Spinal cord (tissue), 10 donors: ENCODE data around the gene AFTPH. TPM values are rescaled to one million over a fixed set of nuclear protein-coding genes. Genes with fewer than 3 reads are reported as not detected.

Experiments used
- DNase-seq, 6 donors: peaks; one replicate each; pipeline versions ENCODE4 v3.0.0 to v3.0.0-alpha.2; 2013 to 2015; ENCODE audit warnings: low spot score in 6 of 6, low read depth in 4 of 6
- H3K27ac ChIP-seq: one replicate; pipeline ENCODE4 v1.5.1; 2013; ENCODE audit warnings: low read depth, low read length, control low read depth
- H3K27me3 ChIP-seq: one replicate; pipeline ENCODE4 v1.6.1; 2013; ENCODE audit warnings: low read length; ENCODE audit not compliant: control insufficient read depth, insufficient read depth
- H3K36me3 ChIP-seq: one replicate; pipeline ENCODE4 v1.6.1; 2013; ENCODE audit warnings: low read length; ENCODE audit not compliant: control insufficient read depth, insufficient read depth
- H3K4me1 ChIP-seq: one replicate; pipeline ENCODE4 v1.6.1; 2013; ENCODE audit warnings: low read length; ENCODE audit not compliant: control insufficient read depth, insufficient read depth
- H3K4me3 ChIP-seq: one replicate; pipeline ENCODE4 v1.5.1; 2013; ENCODE audit warnings: low read depth, low read length, control low read depth
- H3K9me3 ChIP-seq: one replicate; pipeline ENCODE4 v1.6.1; 2013; ENCODE audit warnings: low read length; ENCODE audit not compliant: control insufficient read depth, insufficient read depth
- WGBS: methylation state at CpG from one replicate; pipeline ENCODE4 v1.1.5; 2013; ENCODE audit warnings: missing lambda C conversion rate; ENCODE audit not compliant: insufficient coverage; 5-methylcytosine and 5-hydroxymethylcytosine counted together
- polyA plus RNA-seq, 2 donors: library from polyadenylated mRNA; unstranded; fragments of 120-200 nt; gene quantifications; one replicate each; pipeline ENCODE4 v1.2.1, GENCODE V29; 2013; ENCODE audit not compliant: insufficient read length in 2 of 2
- total RNA-seq, 2 donors: library from RNA; depleted of rRNA in 1 of 2; stranded (reverse); fragments of 120-200 nt in 1 of 2; fragments of >200 nt in 1 of 2; gene quantifications; one replicate each; pipeline versions ENCODE4 v1.2.3 to v1.2.4, GENCODE V29; 2013 to 2014
- donor health status: healthy.

The AFTPH gene
- total and polyA plus RNA-seq, 4 donors = 38.0 to 63.6 (median 50.6) TPM

DNA sequence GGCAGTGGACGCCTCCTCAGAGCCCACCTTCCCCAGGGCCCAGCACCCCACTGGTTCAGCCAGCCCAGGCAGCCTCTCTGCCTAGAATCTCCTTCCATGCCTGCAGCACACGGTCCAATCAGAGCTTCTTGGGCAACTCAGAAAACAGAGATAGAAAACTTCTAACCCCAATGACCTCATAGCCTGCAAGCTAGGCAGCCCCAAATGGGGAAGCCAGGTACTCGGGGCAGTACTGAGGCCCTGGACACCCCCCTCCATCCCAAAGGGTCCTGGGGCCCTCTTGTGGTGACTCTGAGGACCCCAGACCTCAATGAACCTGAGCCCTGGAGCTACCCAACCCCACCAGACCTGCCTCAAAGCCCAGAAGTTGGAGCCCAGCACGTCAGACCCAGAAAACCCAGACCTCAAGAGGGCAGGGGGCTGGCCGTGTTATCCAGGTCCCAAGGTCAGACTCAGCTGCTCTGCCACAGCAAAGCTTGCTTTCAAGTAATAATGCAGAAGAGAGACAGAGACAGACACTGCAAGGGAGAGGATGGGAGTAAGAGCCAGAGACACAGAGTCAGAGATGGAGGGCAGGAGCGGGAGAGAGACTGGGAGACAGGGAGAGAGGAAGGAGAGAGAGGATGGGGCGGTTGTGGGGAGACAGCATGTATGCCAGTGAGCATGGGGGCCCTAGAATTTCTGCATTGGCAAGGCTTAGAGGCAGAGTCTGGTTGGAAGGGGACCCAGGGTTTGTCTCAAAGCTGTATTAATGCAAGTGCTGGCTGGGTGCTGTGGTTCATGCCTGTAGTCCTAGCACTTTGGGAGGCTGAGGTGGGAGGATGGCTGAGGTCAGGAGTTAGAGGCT is 101.4 kb downstream of the AFTPH start:
- H3K36me3 ChIP-seq = no peaks in the 10 kb centered on the region
- H3K4me1 ChIP-seq = peaks cover 49% of the 10 kb centered on the region
- no peak overlapping the region for H3K4me3 ChIP-seq
- H3K9me3 ChIP-seq = no peaks in the 10 kb centered on the region
- H3K27ac ChIP-seq = no peak overlapping the region
- H3K27me3 ChIP-seq = no peaks in the 10 kb centered on the region
- no peak for DNase-seq
- WGBS = 92% methylated on average over 7 of the region's 7 CpGs

DNA sequence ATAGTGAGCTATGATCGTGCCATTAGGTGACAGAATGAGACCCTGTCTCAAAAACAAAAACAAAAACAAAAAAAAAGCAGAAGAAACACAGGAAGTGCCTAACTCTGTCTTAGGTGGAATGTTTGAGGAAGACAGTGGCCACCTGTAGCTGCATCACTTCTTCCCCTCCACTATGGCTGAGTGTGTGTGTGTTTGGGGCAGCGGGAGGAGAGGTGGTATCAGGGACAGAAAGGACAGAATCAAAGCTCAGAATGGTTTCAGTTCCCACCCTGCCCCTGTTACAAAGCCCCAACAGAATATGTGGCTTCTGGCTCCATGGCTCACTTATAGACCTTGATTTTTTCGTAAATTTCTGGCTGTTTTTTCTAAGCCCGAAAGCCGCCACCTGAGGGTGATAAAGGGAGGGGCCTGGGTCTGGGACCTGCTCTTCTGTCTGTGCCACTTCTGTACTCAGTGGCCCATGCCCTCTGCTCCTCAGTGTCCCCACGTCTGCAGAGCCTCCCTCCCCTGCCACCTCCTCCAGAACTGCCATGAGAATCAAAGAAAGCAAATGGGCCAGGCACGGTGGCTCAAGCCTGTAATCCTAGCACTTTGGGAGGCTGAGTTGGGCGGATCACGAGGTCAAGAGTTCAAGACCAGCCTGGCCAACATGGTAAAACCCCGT is 102.2 kb downstream of the AFTPH start:
- 75% methylated on average over 2 of the region's 10 CpGs for WGBS
- peaks cover 49% of the 10 kb centered on the region for H3K4me1 ChIP-seq
- peaks cover 6% of the 10 kb centered on the region for H3K36me3 ChIP-seq
- no peaks in the 10 kb centered on the region for H3K27me3 ChIP-seq
- no peak for DNase-seq
- no peak overlapping the region for H3K4me3 ChIP-seq
- H3K9me3 ChIP-seq = no peaks in the 10 kb centered on the region
- H3K27ac ChIP-seq = no peak overlapping the region

DNA sequence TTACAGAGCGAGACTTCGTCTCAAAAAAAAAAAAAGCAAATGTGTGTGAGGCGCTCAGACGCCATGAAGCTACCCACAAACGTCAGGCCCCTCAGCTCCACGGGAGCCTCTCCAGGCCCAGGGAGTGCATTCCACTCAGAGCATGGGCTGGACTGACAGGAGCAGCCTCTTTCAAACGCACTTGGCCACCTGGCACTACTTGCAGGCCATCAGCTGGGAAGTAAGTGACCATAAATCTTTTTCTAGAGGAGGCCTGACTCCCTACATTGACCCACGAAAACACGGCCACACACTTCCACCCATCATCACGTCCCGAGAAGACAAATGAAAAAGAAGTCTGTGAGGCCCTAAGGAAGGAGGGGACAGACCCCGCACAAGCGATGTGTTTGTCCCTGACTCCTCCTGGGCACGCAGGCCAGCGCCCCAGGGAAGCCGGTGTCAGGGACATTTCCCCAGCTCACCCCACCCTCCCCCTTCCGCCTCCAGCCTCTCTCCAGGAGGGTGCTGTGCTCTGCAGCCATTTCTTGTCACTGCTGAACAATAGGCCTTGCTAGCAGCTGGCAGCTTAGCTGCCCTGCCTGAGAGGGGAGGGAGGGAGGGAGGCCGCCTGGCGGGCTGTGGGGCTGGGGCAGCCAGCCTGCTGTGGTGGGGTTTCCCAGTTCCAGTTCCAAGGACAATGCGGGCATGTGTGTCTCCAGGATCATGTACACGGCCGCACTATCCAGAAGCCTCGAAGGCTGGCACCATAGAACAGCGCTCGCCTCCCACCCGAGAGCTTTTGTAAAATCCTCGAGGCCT is 103.0 kb downstream of the AFTPH start:
- H3K4me3 ChIP-seq = no peak overlapping the region
- H3K9me3 ChIP-seq = no peaks in the 10 kb centered on the region
- peak overlapping the region; percentile 58 for H3K27ac ChIP-seq

DNA sequence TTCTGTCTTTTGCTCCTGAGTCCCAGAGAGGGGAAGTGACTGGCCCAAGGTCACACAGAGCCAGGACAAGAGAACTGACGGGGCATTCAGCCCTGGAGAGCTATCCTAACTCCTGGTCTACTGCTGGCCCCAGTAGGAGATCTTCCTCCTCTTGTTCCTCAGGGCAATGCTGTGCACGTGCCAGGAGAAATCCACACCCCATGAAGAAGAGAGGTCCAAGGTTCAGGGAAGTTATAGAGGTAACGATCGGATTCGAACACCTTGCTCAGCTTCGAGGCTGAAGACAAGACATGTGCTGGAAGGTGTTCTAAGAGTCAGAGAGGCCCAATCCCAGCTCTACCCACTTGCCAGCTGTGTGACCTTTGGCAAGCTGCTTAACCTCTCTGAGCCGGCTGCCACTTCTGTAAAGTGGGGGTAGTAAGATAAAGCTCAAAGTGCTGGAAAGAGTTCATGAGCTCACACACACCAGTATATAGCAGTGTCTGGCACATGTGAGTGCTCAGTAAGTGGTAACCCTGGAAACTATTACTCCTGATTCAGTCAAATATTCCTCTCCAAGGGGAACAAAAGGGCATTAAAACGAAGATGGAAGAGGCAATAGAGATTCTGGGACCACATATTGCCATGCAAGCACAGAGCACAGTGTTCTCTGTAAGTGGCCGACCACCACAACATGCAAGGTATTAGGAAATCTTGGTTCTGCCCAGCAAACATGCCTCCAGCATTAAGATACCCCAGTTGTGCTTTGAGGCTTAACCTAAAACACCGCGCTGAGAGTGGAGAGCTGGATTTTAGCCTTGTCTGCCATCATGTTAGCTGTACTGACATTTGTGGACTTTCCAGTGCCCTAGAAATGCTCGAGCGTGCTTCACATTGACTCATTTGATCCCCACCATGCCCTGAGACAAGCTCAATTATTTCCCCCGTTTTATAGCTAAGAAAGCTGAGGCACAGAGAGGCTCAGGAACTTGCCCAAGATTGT is 104.0 kb downstream of the AFTPH start:
- WGBS = 78% methylated on average over 8 of the region's 14 CpGs
- H3K4me3 ChIP-seq = no peak overlapping the region
- no peaks in the 10 kb centered on the region for H3K9me3 ChIP-seq
- peak overlapping the region; percentile 58 for H3K27ac ChIP-seq
- peaks cover 40% of the 10 kb centered on the region for H3K4me1 ChIP-seq
- peaks cover 8% of the 10 kb centered on the region for H3K36me3 ChIP-seq
- DNase-seq = no peak
- no peaks in the 10 kb centered on the region for H3K27me3 ChIP-seq

More for the DNA sequence above, 103.0 kb downstream of the AFTPH start:
- 29% methylated on average over 23 of the region's 27 CpGs for WGBS
- no peaks in the 10 kb centered on the region for H3K27me3 ChIP-seq
- peaks cover 8% of the 10 kb centered on the region for H3K36me3 ChIP-seq
- peak in 3 of 6 donors; percentile 40 to 83 (median 78) for DNase-seq
- peaks cover 48% of the 10 kb centered on the region for H3K4me1 ChIP-seq

DNA sequence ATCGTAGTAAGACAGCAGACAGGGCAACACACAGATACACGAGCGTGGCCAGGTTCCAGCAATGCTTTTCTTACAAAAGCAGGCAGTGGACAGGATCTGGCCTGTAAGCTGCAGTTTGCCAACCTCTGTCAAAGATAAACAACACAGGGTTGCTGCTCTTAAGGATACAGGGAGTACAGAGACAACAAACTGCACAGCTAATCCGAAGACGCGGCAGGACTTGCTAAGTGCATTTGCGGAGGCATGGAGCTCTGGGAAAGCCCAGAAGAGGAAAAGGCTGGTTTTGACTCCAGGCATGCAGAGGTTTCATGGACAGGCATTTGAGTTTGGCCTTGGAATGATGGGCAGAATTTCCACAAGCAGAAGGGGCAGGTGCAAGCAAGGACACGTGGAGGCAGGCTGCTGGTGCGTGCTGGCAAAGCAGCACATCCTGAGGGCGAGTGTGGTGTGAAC is 105.2 kb downstream of the AFTPH start:
- no peak overlapping the region for H3K27ac ChIP-seq

DNA sequence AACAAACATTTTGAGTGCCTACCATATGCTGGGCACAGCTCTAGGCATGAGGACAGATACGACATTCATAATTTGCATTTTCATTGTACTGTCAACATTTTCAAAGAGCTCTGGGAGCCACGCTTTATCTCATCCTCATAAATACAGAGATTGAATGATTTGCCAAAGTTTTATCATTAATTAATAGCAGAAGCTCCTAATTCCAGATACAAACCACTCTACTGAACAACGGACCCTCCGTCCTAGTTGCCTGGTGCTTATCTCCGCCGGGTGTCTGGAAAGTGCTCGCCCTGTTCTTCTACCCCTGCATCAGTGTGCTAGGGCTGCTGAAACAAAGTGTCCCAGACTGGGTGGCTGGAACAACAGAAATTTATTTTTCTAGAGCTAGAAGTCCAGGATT is 105.7 kb downstream of the AFTPH start:
- 93% methylated on average over 5 of the region's 7 CpGs for WGBS
- no peak for DNase-seq

More for the DNA sequence above, 105.2 kb downstream of the AFTPH start:
- Histone ChIP-seq H3K27me3 (no peaks in the 10 kb centered on the region), H3K4me1 (peaks cover 37% of the 10 kb centered on the region), H3K9me3 (no peaks in the 10 kb centered on the region), H3K36me3 (peaks cover 8% of the 10 kb centered on the region), H3K4me3 (no peak overlapping the region)
- no peak for DNase-seq
- 49% methylated on average over 10 of the region's 10 CpGs for WGBS

DNA sequence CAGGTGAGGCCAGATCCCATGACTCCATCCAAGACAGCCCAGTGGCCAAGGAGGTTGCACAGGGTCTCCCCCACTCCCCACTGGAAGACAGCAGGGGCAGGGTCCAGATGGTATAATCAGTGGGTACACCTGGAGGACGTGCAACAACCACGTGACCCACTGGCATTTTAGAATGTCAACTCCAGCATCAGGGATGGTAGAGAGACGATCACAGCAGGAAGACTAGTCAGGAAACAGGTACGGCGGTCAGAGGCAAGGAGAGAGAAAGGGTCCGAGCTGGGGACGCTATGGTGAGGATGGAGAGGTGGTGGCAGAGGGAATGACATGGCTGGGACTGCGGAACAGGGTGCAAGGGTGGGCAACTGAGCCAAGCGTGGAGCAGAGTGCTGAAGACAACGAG is 106.6 kb downstream of the AFTPH start:
- DNase-seq = no peak
- no peak overlapping the region for H3K27ac ChIP-seq
- peaks cover 8% of the 10 kb centered on the region for H3K36me3 ChIP-seq
- H3K9me3 ChIP-seq = no peaks in the 10 kb centered on the region
- H3K27me3 ChIP-seq = no peaks in the 10 kb centered on the region
- WGBS = 98% methylated on average over 10 of the region's 10 CpGs
- peaks cover 42% of the 10 kb centered on the region for H3K4me1 ChIP-seq
- no peak overlapping the region for H3K4me3 ChIP-seq

More for the DNA sequence above, 105.7 kb downstream of the AFTPH start:
- H3K9me3 ChIP-seq = no peaks in the 10 kb centered on the region
- no peak overlapping the region for H3K27ac ChIP-seq
- H3K4me1 ChIP-seq = peaks cover 41% of the 10 kb centered on the region
- no peaks in the 10 kb centered on the region for H3K27me3 ChIP-seq
- H3K36me3 ChIP-seq = peaks cover 8% of the 10 kb centered on the region
- H3K4me3 ChIP-seq = no peak overlapping the region

DNA sequence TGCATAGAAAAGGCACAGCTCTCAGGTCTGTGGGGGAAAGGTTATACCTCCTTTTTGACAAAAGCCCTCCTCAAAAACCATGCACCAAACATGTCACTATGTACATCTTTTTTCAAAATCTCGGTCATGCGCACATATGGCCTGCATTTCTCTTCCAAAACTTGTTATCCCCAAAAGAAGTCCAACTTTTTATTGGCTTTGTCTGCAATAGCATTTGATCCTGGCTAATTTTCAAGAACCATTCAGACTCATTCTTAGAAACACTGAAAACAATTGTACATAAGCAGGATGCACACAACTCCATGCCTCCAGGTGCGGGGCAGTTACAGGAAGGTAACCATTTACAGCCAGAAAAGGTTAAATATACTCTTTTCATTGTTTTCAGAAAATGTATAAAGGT is 107.6 kb downstream of the AFTPH start:
- Histone ChIP-seq H3K27ac (no peak overlapping the region), H3K27me3 (no peaks in the 10 kb centered on the region), H3K36me3 (peaks cover 17% of the 10 kb centered on the region), H3K4me3 (no peak overlapping the region), H3K4me1 (peaks cover 37% of the 10 kb centered on the region), H3K9me3 (no peaks in the 10 kb centered on the region)
- 96% methylated on average over 2 of the region's 3 CpGs for WGBS
- no peak for DNase-seq
